GM18951 (cell line): ENCODE data around the gene XPO4.
"Not testable (repeated sequence)": the region's sequence is repeated elsewhere in the genome, so short reads cannot be mapped to it uniquely, and the experiment has no call there.

ENCODE experiments used
- POLR2A ChIP-seq: IDR thresholded peaks from 4 replicates; pipeline ENCODE4 v1.6.1; 2011; ENCODE audit warnings: mild to moderate bottlenecking; ENCODE audit not compliant: insufficient read length, insufficient read depth; ENCODE audit errors: extremely low read depth
- in situ Hi-C: fragments of 300-500 bp; cut with MboI; formaldehyde crosslinking; loops from one replicate; pipeline ENCODE4 v1.12.0; 2022; ENCODE audit warnings: low sequenced_read_pairs, mixed read lengths, inconsistent platforms; ENCODE audit not compliant: unreplicated experiment

Gene XPO4

GRCh38 chr13:20911037-20911436 lies 8.5 kb upstream of the XPO4 start:
- no peak for TF ChIP-seq POLR2A
- in situ Hi-C loops: no loop called here

GRCh38 chr13:20908714-20909497 lies 6.4 kb upstream of the XPO4 start:
- no peak for TF ChIP-seq POLR2A
- in situ Hi-C loops: no loop called here

- TF ChIP-seq POLR2A: no peak
- in situ Hi-C loops: no loop called here
Measured at GRCh38 chr13:20904908-20905307, 2.4 kb upstream of the XPO4 start.

GRCh38 chr13:20903164-20903475 lies 574 bp upstream of the XPO4 start:
- in situ Hi-C loops: no loop called here
- TF ChIP-seq POLR2A: no peak

- TF ChIP-seq POLR2A: no peak
- in situ Hi-C loops: no loop called here
Measured at GRCh38 chr13:20901668-20902437, 693 bp downstream of the XPO4 start.

- no peak for TF ChIP-seq POLR2A
- in situ Hi-C loops: no loop called here
Measured at GRCh38 chr13:20894245-20894644, 8.3 kb downstream of the XPO4 start.

GRCh38 chr13:20891768-20892167 lies 10.8 kb downstream of the XPO4 start:
- TF ChIP-seq POLR2A: no peak
- in situ Hi-C loops: no loop called here

GRCh38 chr13:20891034-20891433 lies 11.5 kb downstream of the XPO4 start:
- in situ Hi-C loops: no loop called here
- TF ChIP-seq POLR2A: no peak

- in situ Hi-C loops: not testable (repeated sequence)
Measured at GRCh38 chr13:20890540-20890939, 12.0 kb downstream of the XPO4 start.

- TF ChIP-seq POLR2A: no peak
- in situ Hi-C loops: no loop called here
Measured at GRCh38 chr13:20882206-20882605, 20.3 kb downstream of the XPO4 start.

- in situ Hi-C loops: no loop called here
- TF ChIP-seq POLR2A: no peak
Measured at GRCh38 chr13:20877902-20878301, 24.6 kb downstream of the XPO4 start.

GRCh38 chr13:20876802-20877201 lies 25.7 kb downstream of the XPO4 start:
- in situ Hi-C loops: not testable (repeated sequence)

GRCh38 chr13:20874439-20874838 lies 28.1 kb downstream of the XPO4 start:
- in situ Hi-C loops: not testable (repeated sequence)

- in situ Hi-C loops: no loop called here
- no peak for TF ChIP-seq POLR2A
Measured at GRCh38 chr13:20873348-20873747, 29.2 kb downstream of the XPO4 start.
